ENCODE measurements around the gene SLC6A6.
"Not testable (repeated sequence)": the region's sequence is repeated elsewhere in the genome, so short reads cannot be mapped to it uniquely, and the experiment has no call there.

DNA sequence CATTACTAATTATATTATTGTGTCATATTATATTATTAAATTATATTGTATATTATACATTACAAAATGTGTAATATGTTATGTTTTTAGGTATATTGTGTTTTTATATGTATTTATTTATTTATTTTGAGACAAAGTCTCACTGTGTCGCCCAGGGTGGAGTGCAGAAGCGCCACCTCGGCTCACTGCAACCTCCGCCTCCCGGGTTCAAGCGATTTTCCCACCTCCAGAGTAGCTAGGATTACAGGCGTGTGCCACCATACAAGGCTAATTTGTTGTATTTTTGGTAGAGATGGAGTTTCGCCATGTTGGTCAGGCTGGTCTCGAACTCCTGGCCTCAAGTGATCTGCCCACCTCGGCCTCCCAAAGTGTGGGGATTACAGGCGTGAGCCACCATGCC, 113.1 kb downstream of the SLC6A6 start:
- TF ChIP-seq, protein P1, sequence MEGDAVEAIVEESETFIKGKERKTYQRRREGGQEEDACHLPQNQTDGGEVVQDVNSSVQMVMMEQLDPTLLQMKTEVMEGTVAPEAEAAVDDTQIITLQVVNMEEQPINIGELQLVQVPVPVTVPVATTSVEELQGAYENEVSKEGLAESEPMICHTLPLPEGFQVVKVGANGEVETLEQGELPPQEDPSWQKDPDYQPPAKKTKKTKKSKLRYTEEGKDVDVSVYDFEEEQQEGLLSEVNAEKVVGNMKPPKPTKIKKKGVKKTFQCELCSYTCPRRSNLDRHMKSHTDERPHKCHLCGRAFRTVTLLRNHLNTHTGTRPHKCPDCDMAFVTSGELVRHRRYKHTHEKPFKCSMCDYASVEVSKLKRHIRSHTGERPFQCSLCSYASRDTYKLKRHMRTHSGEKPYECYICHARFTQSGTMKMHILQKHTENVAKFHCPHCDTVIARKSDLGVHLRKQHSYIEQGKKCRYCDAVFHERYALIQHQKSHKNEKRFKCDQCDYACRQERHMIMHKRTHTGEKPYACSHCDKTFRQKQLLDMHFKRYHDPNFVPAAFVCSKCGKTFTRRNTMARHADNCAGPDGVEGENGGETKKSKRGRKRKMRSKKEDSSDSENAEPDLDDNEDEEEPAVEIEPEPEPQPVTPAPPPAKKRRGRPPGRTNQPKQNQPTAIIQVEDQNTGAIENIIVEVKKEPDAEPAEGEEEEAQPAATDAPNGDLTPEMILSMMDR (conservative IDR thresholded peaks at IDR 0.05 in 1 of 2, IDR thresholded peaks at IDR 0.05 in 1 of 2; ENCODE audit: extremely low read depth in 1 of 2, insufficient read depth in 1 of 2, low read depth in 1 of 2, low read length in 2 of 2), result not testable (repeated sequence)
- TF ChIP-seq EZH2 (IDR thresholded peaks at IDR 0.05; ENCODE audit: borderline replicate concordance, low read length), result not testable (repeated sequence)
